GM19240 (cell line): ENCODE measurements around the gene PLIN4.
"Not testable (repeated sequence)": the region's sequence is repeated elsewhere in the genome, so short reads cannot be mapped to it uniquely, and the experiment has no call there.

ENCODE experiments used
- DNase-seq: peaks from one replicate; pipeline ENCODE4 v3.0.0; 2011; ENCODE audit warnings: low spot score; ENCODE audit not compliant: insufficient read length

PLIN4 gene

DNA sequence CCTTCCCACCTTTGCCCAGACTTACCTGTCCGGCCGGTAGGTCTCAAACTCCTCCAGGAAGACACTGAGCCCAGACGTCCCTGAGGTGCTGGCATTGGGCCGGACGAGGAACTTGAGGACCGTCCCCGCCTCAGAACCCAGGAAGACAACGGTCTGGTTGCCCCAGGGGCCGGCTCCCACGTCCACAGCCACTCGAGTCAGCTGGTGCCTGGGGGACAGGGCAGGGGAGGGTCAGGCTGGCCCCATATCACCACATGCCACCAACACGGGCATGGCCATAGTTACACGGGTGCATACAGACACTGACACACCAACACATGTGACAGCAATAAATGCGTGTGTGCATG, 29.9 kb upstream of the PLIN4 start:
- DNase-seq = no peak

DNA sequence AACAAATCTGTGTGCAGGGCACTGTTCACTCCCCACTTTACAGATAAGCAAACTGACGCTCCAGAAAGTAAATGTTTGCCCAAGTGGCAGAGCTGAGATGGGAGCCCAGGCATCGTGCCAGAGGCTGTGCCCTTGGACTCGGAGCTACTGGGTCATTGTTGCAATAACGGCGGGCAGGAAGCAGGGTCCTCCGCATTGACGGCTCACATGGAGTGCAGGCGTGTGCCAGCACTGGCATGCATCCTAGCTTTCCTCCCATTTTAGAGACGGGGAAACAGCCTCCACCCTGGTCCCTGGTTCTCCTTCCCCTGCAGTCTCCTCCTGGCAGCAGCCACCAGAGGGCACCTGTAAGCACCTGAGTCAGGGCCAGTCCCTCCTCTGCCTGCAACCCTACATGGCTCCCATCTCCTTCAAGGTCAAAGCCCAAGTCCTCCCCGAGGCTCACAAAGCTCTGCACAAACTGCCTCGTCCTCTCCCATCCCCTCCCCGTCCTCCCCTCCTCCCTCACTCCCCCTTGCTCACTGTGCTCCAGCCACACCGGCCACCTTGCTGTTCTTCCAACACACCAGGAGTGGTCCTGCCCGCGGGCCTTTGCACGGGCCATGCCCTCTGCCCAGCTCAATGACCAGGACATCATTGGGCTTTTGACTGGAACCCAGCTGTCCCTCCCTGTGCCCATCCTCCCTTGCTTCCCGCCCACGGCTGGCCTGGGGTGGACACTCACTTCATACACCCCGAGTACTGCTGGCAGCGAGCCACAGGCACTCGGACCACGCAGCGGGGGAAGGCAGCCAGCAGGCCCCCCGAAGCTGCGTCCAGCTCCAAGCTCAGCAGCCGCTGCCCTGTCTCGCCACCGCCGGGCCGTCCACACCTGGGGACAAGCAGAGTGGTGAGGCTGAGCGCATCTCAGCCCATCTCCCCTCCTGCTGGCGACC, 29.3 kb upstream of the PLIN4 start:
- DNase-seq = no peak

DNA sequence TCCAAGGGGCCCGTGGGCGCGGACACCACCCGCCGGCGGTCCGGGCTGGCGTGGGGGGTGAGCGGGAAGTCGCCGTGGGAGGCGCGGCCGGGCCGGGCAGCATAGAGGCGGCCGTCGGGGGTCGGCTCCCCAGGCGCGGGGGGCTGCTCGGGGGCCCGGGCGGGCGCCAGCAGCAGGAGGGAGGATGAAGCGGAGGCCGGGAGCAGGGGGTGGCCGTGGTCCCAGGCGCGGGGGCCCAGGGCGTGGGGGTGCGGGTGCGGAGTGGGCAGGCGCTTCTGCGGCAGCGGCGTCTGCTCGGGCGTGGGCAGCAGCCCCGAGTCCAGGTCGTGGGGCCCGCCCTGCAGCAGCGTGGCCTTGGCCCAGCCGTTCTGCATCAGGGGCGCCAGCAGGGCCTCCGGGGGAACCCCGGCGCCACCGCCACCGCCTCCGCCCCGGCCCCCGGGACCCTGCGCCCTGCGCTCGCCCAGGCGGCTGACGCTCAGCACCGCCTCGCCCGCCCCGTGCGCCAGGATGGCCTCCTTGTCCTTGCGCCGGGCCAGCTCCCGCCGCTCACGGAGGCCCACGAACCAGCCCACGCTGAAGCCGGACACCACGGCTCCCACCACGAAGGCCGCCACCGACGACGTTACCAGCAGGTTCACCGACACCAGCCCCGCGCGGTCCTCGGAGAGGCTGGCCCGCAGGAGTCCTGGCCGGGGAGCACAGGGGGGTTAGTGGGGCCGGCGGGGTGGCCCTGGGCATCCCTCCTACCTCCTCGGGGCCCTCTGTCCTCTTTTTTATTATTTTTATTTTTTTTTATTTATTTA, 25.8 kb upstream of the PLIN4 start:
- DNase-seq = no peak

DNA sequence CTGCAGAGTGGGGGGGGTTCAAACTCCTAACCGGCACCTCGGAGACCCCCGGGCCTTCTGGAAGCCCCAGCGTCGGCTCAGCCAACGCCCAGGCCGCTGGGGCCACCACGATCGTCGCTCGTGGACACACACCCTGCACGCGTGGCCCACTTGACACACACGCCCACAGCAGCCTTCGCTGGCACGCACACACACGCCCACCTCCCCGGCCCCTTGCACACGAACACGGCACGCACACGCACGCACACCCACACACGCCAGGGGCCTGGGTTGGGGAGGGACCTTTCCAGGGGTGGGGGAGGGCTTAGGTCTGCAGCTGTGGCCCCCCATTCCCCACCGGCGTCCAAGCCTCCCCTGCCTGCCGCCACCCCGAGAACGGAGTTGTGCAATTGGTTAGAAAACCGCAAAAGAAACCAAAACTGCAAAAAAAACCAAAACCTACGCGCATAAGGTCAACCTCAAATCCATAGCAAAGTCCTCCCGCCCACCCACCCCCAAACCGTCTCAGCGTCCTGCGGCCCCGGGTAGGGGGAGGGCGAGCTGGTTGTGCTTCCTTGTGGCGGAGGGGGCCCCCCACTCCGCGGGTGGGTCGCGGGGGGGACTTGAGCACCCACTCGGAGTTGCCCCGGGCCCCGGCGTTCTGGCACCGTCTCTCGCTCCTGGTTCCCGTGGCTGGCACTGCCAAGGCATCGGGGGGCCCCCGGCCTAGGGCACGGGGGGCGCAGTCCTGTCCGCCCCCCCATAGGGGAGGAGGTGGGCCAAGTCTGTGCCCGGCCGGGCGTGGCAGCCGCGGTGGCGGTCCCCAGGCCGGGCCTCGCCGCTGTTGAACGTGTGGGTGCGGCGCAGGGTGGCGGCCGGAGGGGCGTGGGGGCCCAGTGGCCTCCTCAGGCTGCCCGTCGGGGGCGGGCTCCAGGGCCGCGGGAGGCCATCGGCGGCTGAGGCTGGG, 24.9 kb upstream of the PLIN4 start:
- no peak for DNase-seq

DNA sequence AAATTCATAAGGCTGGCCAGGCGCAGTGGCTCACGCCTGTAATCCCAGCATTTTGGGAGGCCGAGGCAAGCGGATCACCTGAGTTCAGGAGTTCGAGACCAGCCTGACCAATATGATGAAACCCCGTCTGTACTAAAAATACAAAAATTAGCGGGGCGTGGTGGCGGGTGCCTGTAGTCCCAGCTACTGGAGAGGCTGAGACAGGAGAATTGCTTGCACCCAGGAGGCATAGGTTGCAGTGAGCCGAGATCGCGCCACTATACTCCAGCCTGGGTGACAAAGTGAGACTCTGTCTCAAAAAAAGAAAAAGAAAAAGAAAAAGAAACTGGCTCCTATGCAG, 23.5 kb upstream of the PLIN4 start:
- DNase-seq = not testable (repeated sequence)

DNA sequence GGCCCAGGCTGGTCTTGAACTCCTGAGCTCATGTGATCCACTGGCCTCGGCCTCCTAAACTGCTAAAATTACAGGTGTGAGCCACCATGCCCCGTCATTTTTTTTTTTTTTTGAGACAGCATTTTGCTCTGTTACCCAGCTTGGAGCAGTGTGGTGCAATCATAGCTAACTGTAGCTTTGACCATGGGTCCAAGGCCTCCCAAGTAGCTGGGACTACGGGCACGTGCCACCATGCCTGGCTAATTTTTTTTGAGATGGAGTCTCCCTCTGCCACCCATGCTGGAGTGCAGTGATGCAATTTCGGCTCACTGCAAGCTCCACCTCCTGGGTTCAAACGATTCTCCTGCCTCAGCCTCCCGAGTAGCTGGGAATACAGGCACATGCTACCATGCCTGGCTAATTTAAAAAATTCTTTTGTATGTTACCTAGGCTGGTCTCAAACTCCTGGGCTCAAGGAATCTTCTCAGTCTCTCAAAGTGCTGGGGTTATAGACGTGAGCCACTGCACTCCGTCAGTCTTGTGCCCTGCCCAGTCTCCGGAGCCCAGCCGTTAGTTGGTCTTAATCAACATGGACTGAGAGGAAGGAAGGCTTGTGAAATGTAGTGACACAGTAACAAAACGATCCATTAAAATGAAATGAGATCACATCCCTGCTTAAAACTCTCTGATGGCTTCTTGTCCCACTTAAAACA, 23.0 kb upstream of the PLIN4 start:
- DNase-seq = no peak

DNA sequence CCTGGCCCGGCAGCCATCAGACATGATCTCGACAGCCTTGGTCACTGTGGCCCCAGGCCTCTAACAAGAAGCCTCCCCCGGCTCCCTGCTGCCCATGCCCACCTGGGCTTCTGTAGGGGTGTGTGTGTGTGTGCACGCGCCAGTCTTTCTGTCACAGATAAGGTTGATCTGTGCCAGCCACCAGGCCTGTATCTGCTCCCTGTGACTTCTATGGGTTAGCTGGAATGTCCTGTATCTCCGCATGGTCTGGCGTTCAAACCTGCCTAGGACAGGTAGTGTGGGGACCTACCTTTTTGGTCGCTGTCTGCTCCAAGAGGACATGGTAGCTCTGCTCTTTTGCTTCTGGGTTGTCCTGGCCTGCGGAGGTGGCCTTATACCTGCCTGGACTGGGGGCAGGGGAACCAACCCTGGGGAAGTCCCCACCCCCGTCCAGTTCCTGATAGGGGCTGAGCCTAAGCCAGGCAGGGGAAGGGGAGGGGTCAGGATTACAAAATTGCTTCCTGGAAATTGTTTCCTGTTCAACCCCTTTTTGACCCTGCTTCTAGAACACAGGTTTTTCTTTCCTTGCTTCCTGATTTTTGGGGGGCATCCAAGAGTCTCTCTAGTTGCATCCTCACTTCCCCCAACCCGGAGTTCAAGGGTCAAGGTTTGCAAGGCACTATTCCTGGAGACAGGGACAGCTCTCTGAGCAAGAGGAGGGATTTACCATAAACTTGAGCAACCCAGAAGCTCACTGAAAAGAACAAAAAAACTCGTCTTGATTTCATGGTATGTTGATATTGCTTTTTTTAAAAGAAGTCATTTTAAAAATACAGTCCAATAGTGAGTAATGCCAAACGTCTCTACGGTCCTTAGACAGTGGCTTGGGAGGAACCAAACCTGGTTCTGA, 21.7 kb upstream of the PLIN4 start, which contains the start of gene LRG1:
LRG1 (minus strand) TSS at position 344 of the 889 bp plus-strand sequence; CDS start at position 321, 23 bp downstream.
- peak; percentile 59 for DNase-seq

DNA sequence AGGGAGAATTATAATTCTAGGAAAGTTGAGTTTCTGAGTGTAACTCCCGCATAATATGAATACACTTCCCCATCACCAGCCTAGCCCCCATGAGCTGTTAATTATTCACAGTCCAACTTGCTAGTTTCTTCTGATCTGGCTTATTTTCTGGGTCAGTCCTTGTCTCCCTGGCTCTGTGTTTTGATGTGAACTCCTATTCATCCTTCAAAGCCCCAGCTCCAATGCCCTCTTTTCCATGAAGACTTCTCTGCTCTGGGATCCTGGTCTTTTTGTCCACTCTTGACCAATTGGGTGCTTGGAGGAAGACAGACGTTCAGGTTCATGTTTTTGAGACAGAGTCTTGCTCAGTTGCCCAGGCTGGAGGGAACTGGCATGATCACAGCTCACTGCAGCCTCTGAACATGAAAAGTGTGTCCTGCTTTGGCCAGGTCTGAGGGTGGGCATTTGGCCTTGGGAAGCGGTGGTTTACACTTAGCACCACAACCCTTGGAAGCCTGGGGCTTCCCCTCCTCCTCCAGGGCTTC, 20.9 kb upstream of the PLIN4 start:
- DNase-seq = no peak

DNA sequence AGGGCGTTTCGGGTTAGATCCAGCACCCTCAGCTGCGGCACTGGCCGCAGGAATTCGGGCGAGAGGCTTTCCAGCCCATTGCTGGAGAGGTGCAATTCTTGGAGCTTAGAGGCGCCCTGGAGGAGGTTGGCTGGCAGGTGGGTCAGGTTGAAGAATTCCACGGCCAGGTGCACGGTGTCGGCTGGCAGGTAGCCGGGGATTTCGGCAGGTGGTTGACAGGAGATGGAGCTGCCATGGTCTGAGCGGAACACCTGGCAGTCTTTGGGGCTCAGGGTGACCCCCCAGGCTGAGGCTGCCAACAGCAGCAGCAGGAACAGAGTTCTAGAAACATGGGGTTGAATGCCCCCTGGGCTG, 20.3 kb upstream of the PLIN4 start:
- DNase-seq = no peak

DNA sequence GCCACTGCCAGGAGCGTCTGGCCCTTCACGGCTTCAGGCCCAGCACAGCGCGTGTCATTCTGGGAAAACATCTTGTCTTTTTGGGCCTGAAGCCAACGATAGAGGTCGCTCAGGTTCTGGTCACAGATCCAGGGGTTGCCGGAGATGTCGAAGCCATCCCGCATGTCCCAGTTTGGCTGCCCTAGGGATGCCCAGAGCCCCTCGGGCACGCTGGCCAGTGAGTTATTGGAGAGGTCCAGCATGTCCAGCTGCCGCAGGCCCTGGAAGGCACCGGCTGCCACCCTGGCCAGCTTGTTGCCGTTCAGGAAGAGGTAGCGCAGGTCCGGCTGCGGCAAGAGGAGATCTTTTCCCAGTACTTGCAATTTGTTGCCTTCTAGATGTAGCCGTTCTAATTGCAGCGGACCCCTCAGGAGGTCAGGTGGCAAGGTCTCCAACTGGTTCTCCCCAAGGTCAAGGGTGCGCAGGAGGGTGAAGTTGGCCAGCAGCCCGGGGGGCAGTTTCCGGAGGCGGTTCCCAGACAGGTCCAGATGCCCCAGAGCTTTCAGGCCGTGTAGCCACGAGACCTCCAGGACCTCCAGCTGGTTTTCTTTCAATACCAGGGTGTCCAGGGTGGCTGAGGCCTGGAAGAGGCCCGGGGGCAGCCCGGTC, 19.8 kb upstream of the PLIN4 start:
- DNase-seq = no peak

DNA sequence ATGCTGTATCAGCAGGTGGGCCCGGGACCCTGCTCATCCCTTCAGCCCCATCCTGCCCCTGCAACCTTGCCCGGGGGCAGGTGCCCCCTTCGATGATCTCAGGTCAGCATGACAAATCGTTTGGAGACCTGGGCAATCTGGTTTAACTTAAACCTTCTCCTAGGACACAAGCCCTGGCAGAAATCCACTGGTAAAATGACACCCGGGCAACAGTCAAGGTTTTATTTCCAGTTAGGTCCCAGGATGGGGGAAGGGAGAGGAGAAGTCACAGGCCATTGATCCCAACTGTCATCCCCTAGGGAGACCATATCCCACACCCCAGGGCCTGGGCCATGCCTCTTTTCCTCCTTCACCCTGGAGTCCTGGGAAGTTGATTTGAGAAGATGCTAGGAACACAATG, 18.5 kb upstream of the PLIN4 start:
- no peak for DNase-seq

DNA sequence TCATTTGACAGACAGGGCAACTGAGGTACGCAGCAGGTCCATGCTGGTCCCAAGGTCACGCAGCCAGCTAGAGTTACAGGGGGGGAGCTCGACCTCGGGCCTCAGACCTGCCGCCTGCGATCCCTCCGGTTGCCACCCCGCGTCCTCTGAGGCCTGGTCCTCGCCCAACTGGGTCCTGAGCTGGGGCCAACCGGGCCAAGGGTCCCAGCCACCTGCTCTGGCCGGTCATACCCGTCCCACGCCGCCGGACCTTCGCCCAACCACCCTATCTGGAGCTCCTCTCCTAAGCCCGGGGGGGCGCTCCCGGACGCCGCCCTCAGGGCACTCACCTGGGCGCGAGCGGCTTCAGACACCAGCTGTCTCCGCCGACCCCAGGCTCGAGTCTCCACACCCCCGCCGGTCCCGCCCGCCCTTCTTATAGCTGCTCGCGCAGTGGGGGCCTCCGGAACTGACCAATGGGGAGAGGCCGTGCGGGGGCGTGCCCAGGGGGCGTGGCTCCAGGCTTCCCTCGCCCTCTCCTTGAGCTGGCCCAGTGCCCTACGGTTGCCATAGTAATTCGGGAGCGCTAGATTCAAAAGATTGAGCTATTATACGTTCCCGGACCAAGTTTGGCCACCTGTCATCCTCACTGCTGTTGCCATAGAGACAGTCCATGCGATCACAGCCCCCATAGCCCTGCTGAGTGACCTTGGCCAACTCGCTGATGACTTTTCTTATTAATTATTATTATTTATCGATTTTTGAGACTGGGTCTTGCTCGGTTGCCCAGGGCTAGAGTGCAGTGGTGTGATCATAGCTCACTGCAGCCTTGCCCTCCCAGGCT, 16.8 kb upstream of the PLIN4 start, which contains the start of gene PLIN5:
PLIN5 (minus strand) TSS at position 389 of the 823 bp plus-strand sequence. CDS start 1,150 bp downstream, outside the sequence.
- DNase-seq = no peak

DNA sequence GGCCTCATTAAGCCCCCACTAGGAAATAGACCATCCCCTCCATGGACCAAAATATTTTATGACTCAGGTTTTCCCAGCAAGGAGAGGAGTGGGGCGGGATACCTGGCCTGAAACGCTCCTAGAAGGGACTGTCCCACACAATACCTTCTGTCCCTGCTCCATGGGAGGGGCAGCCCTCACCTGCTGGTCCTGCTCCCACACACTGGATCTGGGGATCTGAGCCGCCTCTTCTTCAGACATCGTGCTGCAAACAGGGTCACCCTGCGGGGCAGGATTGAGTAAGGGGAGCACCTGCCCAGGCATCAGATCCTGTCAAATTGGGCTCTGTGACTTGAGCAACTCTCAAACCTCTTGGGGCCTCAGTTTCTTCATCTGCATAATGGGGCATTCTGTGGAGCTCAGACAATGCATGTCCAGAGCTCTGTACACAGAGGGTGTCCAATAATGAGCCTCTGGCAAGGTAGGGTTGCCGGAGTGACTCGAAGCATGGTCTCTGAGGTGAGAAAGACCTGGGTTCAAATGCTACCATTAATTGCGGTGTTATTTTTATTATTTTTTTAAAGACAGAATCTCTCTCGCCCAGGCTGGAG, 15.6 kb upstream of the PLIN4 start:
- no peak for DNase-seq

DNA sequence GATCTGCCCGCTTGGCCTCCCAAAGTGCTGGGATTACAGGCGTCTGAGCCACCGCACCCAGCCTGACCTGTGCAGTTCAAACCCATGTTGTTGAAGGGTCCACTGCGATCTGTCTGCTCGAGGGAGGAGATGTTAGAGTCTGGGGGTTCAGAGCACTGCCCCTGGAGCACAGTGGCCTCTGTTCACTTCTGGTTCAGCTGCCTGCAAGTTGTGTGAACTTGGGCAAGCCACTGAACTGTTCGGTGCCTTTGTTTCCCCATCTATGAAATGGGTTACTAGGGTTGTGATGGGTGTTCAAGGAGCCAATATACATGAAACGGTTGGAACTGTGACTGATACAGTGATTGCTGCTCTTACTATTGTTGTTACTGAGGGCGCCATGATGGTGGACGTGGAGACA, 15.0 kb upstream of the PLIN4 start:
- DNase-seq = no peak

DNA sequence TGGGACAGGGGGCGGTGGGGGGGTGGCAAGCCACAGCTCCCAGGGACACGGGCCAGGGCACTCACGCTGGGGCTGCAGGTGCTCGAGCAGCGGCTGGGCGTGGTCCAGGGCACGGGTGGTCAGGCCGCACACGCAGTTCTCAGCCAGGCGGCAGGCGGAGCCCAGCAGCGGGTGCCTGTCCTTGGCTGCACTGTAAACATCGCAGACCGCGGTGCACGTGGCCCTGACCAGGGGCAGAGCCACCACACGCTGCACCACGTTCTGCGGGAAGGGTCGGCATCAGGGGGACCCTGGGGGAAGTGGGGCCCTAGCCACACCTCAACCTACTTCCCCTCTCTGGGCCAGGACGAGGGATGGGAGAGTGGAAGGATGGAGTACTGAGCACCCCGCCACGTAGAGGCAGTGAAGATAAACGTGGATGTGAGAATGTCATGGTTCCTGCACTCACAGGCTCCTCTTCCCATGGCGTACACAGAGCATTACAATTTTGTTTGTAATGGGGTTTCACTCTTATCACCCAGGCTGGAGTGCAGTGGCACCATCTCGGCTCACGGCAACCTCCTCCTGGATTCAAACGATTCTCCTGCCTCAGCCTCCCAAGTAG, 13.4 kb upstream of the PLIN4 start:
- DNase-seq = no peak

DNA sequence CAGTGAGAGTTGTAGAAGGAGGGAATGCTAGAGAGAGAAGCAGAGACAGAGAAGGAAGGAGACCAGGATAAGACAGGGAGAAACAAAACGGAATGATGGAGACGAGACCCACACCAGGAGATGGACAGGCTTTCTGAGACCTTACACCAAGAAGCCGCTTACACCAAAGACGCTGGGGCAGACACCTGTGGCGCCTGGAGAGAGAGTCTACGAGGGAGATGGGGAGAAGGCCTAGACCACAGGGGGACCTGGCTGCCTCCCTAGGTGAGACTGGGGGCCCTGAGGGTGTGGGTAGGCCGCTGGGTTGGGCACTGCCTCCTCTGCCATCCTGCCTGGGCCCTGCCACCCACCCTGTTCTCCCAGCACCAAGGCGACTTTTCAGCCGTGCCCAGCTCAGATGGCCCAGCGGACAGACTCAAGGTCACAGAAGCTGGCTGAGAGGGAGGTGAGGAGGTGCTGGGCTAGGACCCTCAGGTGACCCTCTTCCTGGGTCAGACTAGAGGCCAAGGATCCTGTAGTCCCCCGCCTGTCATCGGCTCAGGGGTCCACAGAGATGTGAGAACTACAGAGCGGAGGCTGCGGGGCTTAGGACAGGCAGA, 11.7 kb upstream of the PLIN4 start:
- DNase-seq = no peak

DNA sequence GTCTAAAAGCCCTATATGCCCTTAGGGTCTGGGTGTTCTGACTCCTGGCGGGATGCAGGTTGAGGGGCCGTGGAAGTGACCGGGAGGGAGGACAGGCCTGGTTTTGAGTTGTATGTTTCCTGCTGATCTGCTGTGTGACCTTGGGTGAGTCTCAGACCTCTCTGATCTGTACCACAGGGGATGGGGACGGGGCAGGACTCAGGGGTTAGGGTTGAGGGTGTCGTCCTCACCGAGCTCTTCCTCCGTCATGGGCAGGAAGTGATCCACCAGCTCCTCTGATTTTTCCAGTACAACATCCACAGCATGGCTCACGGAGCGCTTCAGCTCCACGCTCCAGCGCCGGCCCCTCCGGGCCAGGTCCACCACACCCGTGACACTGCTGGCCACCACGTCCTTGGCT, 10.6 kb upstream of the PLIN4 start:
- DNase-seq = no peak
